Measurements from ENCODE around the gene DLGAP1. TPM values are rescaled to one million over a fixed set of nuclear protein-coding genes. Genes with fewer than 3 reads are reported as not detected.

Gene DLGAP1
- total RNA-seq, 1 experiment from 2014 or later: 0.07 TPM

DNA sequence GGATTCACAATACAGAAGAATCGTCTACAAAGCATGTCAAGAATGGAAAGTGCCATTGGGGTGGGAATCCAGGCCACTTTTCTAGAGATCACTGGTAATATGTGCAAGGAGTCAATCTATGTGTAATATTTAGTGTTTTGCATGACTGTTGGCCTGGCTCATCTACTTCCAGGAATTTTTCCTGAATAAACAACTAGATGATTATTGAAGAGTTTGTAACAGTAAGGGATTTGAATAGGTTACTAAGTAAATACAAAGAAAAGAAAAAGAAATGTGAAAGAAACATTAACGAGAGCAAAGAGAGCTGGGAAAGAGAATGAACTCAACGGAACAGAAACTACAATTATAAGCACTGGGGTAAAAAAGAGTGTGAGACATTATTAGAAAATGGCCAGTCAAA, 599.1 kb downstream of the DLGAP1 start:
- Mint-ChIP-seq H3K27me3 (ENCODE audit: insufficient read depth, unreplicated experiment) (no peaks in the 10 kb centered on the region), H3K9me3 (ENCODE audit: unreplicated experiment) (no peaks in the 10 kb centered on the region), H3K27ac (ENCODE audit: unreplicated experiment) (no peak overlapping the region), H3K4me3 (ENCODE audit: unreplicated experiment) (no peak overlapping the region), H3K4me1 (ENCODE audit: low read depth, unreplicated experiment) (no peaks in the 10 kb centered on the region), H3K36me3 (ENCODE audit: insufficient read depth, unreplicated experiment) (no peaks in the 10 kb centered on the region)
- ChIA-PET CTCF (no interaction called here), POLR2A (no interaction called here)
- no peaks in the 10 kb centered on the region for H3K27me3 ChIP-seq (replicated peaks; ENCODE audit: control insufficient read depth, insufficient read depth, low read length)
- no peaks in the 10 kb centered on the region for H3K4me1 ChIP-seq
- intact Hi-C loops (cut with micrococcal nuclease; ENCODE audit: unreplicated experiment): no loop called here
- H3K9me3 ChIP-seq: no peaks in the 10 kb centered on the region
- no peak for TF ChIP-seq CTCF (IDR thresholded peaks at IDR 0.05; ENCODE audit: insufficient read depth in 1 of 2, low read depth in 1 of 2, low read length in 1 of 2, severe bottlenecking in 1 of 2, unreplicated experiment in 1 of 2)
- H3K36me3 ChIP-seq (ENCODE audit: control insufficient read depth, insufficient read depth, low read length): no peaks in the 10 kb centered on the region
- no TSS peak for BruUV-seq (replicated peaks)
- H3K4me3 ChIP-seq (ENCODE audit: low read depth, low read length): no peak overlapping the region
- no peak for DNase-seq

DNA sequence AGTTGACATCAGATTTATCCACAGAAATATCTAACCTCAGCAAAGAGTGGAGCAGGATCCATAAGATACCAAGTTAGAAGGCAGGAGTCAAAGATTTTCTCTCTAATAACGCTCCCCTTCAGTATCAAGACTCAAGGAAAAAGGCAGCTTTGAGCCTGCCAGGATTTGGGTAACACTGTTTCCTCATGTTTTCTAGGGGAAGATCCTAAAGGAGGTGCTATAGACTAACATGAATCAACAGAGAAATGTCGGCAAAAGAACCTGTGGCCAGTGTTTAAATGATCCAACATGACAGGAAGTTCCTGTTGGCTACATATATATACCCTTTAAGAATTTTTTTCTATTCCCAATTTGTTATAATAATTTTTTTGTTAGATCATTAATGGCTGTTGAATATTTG, 602.8 kb downstream of the DLGAP1 start:
- DNase-seq: peak in 1 of 2 experiments; percentile 19
- Mint-ChIP-seq H3K4me3 (ENCODE audit: unreplicated experiment) (no peak overlapping the region), H3K36me3 (ENCODE audit: insufficient read depth, unreplicated experiment) (no peaks in the 10 kb centered on the region), H3K27ac (ENCODE audit: unreplicated experiment) (no peak overlapping the region), H3K27me3 (ENCODE audit: insufficient read depth, unreplicated experiment) (peaks cover under 1% of the 10 kb centered on the region), H3K9me3 (ENCODE audit: unreplicated experiment) (no peaks in the 10 kb centered on the region), H3K4me1 (ENCODE audit: low read depth, unreplicated experiment) (no peaks in the 10 kb centered on the region)
- intact Hi-C loops (cut with micrococcal nuclease; ENCODE audit: unreplicated experiment): loop anchor here (1.0 kb wide), 2 partner anchors 143 to 149 kb away; no protein-coding TSS in a partner anchor
- H3K36me3 ChIP-seq (ENCODE audit: control insufficient read depth, insufficient read depth, low read length): no peaks in the 10 kb centered on the region
- no peaks in the 10 kb centered on the region for H3K4me1 ChIP-seq
- no peaks in the 10 kb centered on the region for H3K9me3 ChIP-seq
- ChIA-PET CTCF (no interaction called here), POLR2A (no interaction called here)
- no peaks in the 10 kb centered on the region for H3K27me3 ChIP-seq (replicated peaks; ENCODE audit: control insufficient read depth, insufficient read depth, low read length)
- no TSS peak for BruUV-seq (replicated peaks)
- TF ChIP-seq CTCF (IDR thresholded peaks at IDR 0.05; ENCODE audit: insufficient read depth in 1 of 2, low read depth in 1 of 2, low read length in 1 of 2, severe bottlenecking in 1 of 2, unreplicated experiment in 1 of 2): peak in 1 of 2 experiments; percentile 25
- H3K4me3 ChIP-seq (ENCODE audit: low read depth, low read length): no peak overlapping the region

DNA sequence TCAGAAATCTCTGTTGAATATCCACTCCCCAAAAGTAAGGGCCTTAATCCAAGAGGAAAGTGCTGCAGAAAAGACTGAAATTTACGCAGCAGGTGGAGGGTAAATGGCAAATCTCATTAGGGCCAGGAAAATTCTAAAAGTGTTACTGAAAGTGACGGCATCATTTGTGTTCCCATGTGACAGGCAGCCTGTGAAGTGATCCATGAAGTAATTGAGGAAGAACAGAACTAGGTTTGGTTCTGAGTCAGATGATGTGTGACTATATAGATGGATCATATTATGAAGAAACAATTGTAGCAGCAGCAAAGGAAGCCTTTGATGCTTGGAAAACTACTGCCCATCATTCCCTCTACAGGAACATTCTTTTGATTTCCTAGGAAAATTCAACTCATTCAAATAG, 603.9 kb downstream of the DLGAP1 start:
- Histone ChIP-seq H3K36me3 (ENCODE audit: control insufficient read depth, insufficient read depth, low read length) (no peaks in the 10 kb centered on the region), H3K4me3 (ENCODE audit: low read depth, low read length) (no peak overlapping the region), H3K9me3 (no peaks in the 10 kb centered on the region), H3K4me1 (no peaks in the 10 kb centered on the region), H3K27me3 (replicated peaks; ENCODE audit: control insufficient read depth, insufficient read depth, low read length) (no peaks in the 10 kb centered on the region)
- H3K4me1 Mint-ChIP-seq (ENCODE audit: low read depth, unreplicated experiment): no peaks in the 10 kb centered on the region
- POLR2A ChIA-PET: no interaction called here
- no TSS peak for BruUV-seq (replicated peaks)
- CTCF ChIA-PET: no interaction called here
- intact Hi-C loops (cut with micrococcal nuclease; ENCODE audit: unreplicated experiment): no loop called here
- H3K27ac Mint-ChIP-seq (ENCODE audit: unreplicated experiment): no peak overlapping the region
- DNase-seq: no peak
- peaks cover 2% of the 10 kb centered on the region for H3K27me3 Mint-ChIP-seq (ENCODE audit: insufficient read depth, unreplicated experiment)
- no peaks in the 10 kb centered on the region for H3K9me3 Mint-ChIP-seq (ENCODE audit: unreplicated experiment)
- no peak for TF ChIP-seq CTCF (IDR thresholded peaks at IDR 0.05; ENCODE audit: insufficient read depth in 1 of 2, low read depth in 1 of 2, low read length in 1 of 2, severe bottlenecking in 1 of 2, unreplicated experiment in 1 of 2)
- no peaks in the 10 kb centered on the region for H3K36me3 Mint-ChIP-seq (ENCODE audit: insufficient read depth, unreplicated experiment)
- no peak overlapping the region for H3K4me3 Mint-ChIP-seq (ENCODE audit: unreplicated experiment)

Measured in Caco-2 (cell line).